NCI-H526 treated with DMSO at 0.1 percent for 48 hours (cell line): ENCODE measurements around the gene MAP3K15.
A peak's percentile ranks its signal among the peaks of the same experiment; 100 is the strongest.

Experiments
- DNase-seq: peaks from one replicate; lab custom pipeline; 2025; lab: John Stamatoyannopoulos, UW

The MAP3K15 gene

GRCh38 chrX:19343085-19343534 lies 172.2 kb downstream of the MAP3K15 start:
- no peak for DNase-seq

DNA sequence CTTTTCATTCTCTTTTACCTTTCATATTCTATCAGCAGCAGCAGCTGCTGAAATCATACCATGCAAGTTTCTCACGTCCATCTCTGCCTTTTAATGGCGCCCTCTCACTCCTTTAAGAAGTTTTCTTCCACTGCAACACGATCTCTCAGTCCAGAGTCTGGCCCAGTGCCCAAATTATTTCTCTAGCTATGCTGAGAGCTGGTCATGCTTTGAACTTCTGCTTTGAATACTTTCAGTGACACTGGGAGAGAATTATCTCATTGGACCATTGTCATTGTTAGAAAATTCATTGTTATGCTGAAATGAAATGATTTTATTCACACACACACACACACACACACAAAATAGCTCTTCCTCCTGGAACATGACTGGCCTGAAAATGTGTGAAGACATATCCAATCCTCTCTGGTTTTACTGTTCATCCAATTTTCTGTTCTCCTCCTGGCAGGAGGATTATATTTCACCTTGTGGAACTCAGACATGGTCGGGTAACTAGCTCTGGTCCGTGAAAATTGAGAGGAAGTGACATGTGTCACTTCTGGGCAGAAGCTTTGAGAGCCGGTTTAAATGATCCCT lies 172.9 kb downstream of the MAP3K15 start:
- DNase-seq = no peak

DNA sequence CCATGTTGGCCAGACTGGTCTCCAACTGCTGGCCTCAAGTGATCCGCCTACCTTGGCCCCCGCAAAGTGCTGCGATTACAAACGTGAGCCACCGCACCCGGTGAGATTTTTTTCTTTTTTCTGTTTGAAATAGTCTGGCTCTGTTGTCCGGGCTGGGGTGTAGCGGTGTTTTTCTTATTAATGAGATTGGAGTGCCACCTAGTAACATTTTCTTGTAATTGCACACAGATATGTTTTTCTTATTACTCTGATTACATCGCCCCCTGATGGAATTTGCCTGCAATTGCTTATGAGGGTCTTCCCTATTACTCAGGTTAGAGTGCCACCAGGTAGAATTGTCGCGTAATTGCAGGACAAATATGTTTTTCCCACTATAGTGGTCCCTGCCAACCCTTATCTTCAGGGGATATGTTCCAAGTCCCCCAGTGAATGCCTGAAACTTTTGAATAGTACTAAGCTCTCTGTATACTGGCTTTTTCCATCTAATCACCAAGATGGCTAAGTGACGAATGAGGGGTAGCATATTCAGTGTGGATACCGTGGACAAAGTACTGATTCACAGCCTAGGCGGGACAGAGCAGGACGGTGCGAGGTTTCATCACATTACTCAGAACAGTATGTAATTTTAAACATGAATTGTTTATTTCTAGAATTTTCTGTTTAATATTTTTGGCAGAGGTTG lies 180.2 kb downstream of the MAP3K15 start:
- DNase-seq = peak; percentile 86

DNA sequence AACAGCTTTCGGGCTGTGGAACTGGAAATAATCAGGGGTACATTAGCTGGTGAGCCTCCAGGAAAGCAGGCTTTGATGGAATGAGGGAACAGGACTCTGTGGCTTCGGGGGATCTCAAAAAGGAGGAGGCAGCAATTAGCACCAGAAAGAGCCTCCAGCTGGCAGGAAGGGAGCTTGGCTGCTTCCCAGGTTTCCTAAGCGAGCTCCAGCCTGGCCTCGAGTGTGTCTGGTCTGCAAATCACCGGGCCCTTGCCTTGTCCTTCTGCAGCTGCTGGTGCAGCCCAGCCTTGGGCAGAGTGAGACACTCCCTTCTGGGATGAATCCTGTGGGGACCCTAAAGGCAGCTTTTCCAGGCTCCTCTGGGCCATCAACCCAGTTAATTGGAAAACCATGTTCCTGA lies 182.3 kb downstream of the MAP3K15 start:
- no peak for DNase-seq

GRCh38 chrX:19331831-19332230 lies 183.5 kb downstream of the MAP3K15 start:
- DNase-seq = no peak

- DNase-seq = no peak
These were observed 188.7 kb downstream of the MAP3K15 start for GRCh38 chrX:19326567-19326966.
